CD4-positive, alpha-beta T cell treated with Interleukin-6 at 100 ng/mL for 8 hours (primary cell): ENCODE measurements around the gene PIK3R1.
A peak's percentile ranks its signal among the peaks of the same experiment; 100 is the strongest.

ENCODE experiments used
- DNase-seq: peaks from one replicate; pipeline ENCODE4 v3.0.0-alpha.2; 2020; ENCODE audit warnings: mixed read lengths, low spot score

PIK3R1 gene

GRCh38 chr5:68329554-68330255 lies 114.1 kb downstream of the PIK3R1 start:
- no peak for DNase-seq

- DNase-seq: no peak
These were observed 115.0 kb downstream of the PIK3R1 start for GRCh38 chr5:68330574-68330973.

GRCh38 chr5:68331192-68332079 lies 115.9 kb downstream of the PIK3R1 start:
- DNase-seq: no peak

- DNase-seq: no peak
These were observed 116.5 kb downstream of the PIK3R1 start for GRCh38 chr5:68332080-68332451.

GRCh38 chr5:68332556-68332955 lies 117.0 kb downstream of the PIK3R1 start:
- no peak for DNase-seq

GRCh38 chr5:68333649-68334552 lies 118.3 kb downstream of the PIK3R1 start:
- DNase-seq: no peak

GRCh38 chr5:68334553-68334886 lies 119.0 kb downstream of the PIK3R1 start:
- no peak for DNase-seq

GRCh38 chr5:68335075-68335474 lies 119.5 kb downstream of the PIK3R1 start:
- DNase-seq: no peak

- no peak for DNase-seq
These were observed 120.6 kb downstream of the PIK3R1 start for GRCh38 chr5:68336200-68336599.

GRCh38 chr5:68337235-68337634 lies 121.7 kb downstream of the PIK3R1 start:
- DNase-seq: no peak

- no peak for DNase-seq
These were observed 124.4 kb downstream of the PIK3R1 start for GRCh38 chr5:68339921-68340321.

- DNase-seq: no peak
These were observed 125.5 kb downstream of the PIK3R1 start for GRCh38 chr5:68341006-68341405.

GRCh38 chr5:68342693-68343092 lies 127.1 kb downstream of the PIK3R1 start:
- no peak for DNase-seq

GRCh38 chr5:68343421-68343826 lies 127.9 kb downstream of the PIK3R1 start:
- no peak for DNase-seq

GRCh38 chr5:68344447-68345111 lies 129.0 kb downstream of the PIK3R1 start:
- DNase-seq: peak; percentile 18

- DNase-seq: no peak
These were observed 129.6 kb downstream of the PIK3R1 start for GRCh38 chr5:68345171-68345570.

GRCh38 chr5:68345582-68345981 lies 130.0 kb downstream of the PIK3R1 start:
- DNase-seq: no peak

GRCh38 chr5:68347536-68347935 lies 132.0 kb downstream of the PIK3R1 start:
- no peak for DNase-seq

- DNase-seq: no peak
These were observed 133.1 kb downstream of the PIK3R1 start for GRCh38 chr5:68348447-68349222.

- DNase-seq: no peak
These were observed 134.6 kb downstream of the PIK3R1 start for GRCh38 chr5:68350176-68350575.
